GM18526 (cell line): Measurements from ENCODE around the gene KLHL5.

Source experiments
- POLR2A ChIP-seq: IDR thresholded peaks from 3 replicates; pipeline ENCODE4 v1.6.1; 2011; ENCODE audit not compliant: insufficient read length; ENCODE audit errors: extremely low read depth

Gene KLHL5

GRCh38 chr4:39054497-39054896, 7.5 kb upstream of the KLHL5 start:
- TF ChIP-seq POLR2A, result no peak

- TF ChIP-seq POLR2A, result no peak
These were observed 6.0 kb upstream of the KLHL5 start for GRCh38 chr4:39056023-39056422.

DNA sequence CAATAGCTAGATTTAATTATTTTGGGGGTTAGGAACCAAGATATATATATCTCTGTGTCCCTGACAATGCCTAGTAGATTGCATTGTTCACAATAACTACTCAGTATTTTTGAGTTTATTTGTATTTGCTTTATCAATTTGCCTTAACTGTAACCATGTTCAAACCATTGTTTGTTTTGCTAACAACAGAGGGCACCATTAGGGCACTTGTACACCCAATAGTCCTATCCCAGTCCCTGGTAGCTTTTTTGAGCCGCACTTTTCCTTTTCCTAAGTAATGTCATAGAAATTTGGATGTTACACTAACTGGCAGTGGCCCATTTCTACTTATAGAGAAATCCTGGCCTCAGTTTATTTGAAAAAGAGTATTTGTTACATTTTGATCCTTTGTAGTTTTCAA, 575 bp upstream of the KLHL5 start:
- no peak for TF ChIP-seq POLR2A

DNA sequence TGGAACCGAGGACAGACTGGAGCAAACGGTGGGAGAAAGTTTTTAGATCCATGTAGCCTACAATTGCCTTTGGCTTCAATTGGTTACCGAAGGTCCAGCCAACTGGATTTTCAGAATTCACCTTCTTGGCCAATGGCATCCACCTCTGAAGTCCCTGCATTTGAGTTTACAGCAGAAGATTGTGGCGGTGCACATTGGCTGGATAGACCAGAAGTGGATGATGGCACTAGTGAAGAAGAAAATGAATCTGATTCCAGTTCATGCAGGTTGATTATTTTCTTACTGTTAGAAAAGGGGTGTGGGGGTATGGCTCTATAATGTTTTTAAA, 702 bp downstream of the KLHL5 start:
- TF ChIP-seq POLR2A, result no peak

- TF ChIP-seq POLR2A, result no peak
These were observed 1.4 kb downstream of the KLHL5 start for GRCh38 chr4:39063430-39063829.

DNA sequence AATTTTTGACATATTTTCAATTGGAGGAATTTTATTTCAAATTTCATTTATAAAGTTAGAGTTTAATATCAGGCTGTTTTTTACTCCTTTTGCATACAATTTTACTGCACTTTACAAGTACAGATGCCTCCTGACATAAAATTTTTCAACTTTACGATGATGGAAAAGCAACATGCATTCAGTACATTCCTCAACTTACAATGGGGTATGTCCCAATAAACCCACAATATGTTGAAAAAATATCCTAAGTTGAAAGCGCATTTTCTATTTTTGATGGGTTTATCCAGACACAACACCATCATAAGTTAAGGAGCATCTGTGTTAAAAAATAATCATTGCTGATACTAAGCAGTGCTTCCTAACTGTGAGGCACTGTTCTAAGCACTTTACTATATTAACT, 4.3 kb downstream of the KLHL5 start:
- no peak for TF ChIP-seq POLR2A

- TF ChIP-seq POLR2A, result no peak
These were observed 5.0 kb downstream of the KLHL5 start for GRCh38 chr4:39067031-39067430.

GRCh38 chr4:39067451-39067850, 5.4 kb downstream of the KLHL5 start:
- no peak for TF ChIP-seq POLR2A

- no peak for TF ChIP-seq POLR2A
These were observed 6.9 kb downstream of the KLHL5 start for GRCh38 chr4:39068907-39069306.

- TF ChIP-seq POLR2A, result no peak
These were observed 16.8 kb downstream of the KLHL5 start for GRCh38 chr4:39078829-39079228.

- no peak for TF ChIP-seq POLR2A
These were observed 21.1 kb downstream of the KLHL5 start for GRCh38 chr4:39083164-39083563.

GRCh38 chr4:39085891-39086290, 23.9 kb downstream of the KLHL5 start:
- no peak for TF ChIP-seq POLR2A

- no peak for TF ChIP-seq POLR2A
These were observed 34.8 kb downstream of the KLHL5 start for GRCh38 chr4:39096847-39097246.

GRCh38 chr4:39097290-39097689, 35.3 kb downstream of the KLHL5 start:
- TF ChIP-seq POLR2A, result no peak

- TF ChIP-seq POLR2A, result no peak
These were observed 40.3 kb downstream of the KLHL5 start for GRCh38 chr4:39102297-39102696.

DNA sequence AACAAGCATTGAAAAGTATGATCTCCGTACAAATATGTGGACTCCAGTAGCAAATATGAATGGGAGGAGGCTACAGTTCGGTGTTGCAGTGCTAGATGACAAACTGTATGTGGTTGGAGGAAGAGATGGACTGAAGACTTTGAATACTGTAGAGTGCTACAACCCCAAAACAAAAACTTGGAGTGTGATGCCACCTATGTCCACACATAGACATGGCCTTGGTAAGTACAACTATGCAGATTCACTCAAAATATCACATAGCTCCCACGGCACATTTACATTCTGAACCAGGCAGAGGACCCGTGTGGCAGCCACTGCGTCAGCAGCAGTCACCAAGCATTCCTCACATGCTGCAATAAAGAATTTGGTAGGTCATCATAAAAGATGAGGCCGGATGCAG, 41.3 kb downstream of the KLHL5 start:
- TF ChIP-seq POLR2A, result no peak

DNA sequence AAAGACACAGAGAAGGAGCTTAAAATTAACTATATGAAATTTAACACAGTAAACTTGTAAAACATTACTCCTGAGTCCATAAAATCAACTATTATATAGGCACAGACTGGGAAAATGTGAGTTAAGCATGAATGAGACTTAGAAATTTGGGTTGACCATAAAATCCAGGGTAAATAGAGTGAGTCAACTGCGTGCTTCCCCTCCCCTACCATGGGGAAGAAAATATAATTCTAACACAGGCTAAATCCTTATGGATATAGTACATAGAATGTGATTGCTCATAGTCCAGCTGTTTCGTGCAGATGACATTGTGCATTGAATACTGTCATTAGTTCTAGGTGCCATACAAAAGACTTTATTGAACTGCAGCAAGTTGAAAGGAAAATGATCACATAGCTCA, 42.2 kb downstream of the KLHL5 start:
- TF ChIP-seq POLR2A, result no peak

DNA sequence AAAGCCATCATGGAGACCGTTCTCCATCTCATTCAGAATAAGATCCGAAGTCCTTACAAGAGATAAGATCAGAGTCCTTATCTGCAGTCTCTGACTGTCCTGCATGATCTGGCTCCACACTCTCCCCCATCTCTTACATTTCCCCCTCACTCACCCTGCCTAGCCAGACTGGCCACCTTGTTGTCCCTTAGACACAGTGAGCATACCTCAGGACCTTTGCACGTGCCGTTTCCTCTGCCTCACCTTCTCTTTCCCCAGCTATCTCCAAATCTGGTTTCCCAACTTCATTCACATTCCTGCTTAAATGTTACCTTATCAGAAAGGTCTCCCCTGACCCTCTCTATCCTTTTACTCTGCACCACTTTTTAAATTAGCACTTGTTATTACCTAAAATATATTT, 44.0 kb downstream of the KLHL5 start:
- TF ChIP-seq POLR2A, result no peak

- TF ChIP-seq POLR2A, result no peak
These were observed 52.4 kb downstream of the KLHL5 start for GRCh38 chr4:39114436-39114835.

DNA sequence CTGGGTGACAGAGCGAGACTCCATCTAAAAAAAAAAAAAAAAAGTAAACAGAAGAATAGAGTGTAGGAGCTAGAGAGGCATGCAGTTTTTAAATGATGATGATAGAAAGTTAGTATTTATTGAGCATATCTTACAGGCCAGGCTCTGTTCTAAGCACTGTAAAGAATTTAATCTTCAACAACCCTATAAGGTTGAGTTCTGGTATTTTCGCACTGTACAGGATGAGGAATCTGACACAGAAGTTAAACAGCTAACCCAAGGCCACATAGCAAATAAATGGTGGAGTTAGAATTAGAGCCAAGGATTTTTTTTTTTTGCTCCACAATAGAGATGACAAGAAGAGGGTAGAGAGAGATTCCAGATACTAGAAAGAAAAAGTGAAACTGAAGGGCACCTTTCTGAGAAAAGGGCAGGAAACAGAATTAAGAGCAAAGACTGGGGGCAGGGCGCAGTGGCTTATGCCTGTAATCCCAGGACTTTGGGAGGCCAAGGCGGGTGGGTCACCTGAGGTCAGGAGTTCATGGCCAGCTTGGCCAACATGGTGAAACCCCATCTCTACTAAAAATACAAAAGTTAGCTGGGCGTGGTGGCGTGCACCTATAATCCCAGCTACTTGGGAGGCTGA, 56.1 kb downstream of the KLHL5 start:
- TF ChIP-seq POLR2A, result no peak
